Measurements from ENCODE around the gene KLC3.
A peak's percentile ranks its signal among the peaks of the same experiment; 100 is the strongest.

KLC3 gene

GRCh38 chr19:45340232-45340898, at the start of gene KLC3:
Gene KLC3 (plus strand): TSS chr19:45340750. CDS start chr19:45345542, 4,792 bp downstream.
- H3F3A ChIP-seq (ENCODE audit: insufficient read depth, low read length) = no peaks in the 10 kb centered on the region
- no peaks in the 10 kb centered on the region for H3K9me3 ChIP-seq (ENCODE audit: low read length)
- H3K9me2 ChIP-seq (ENCODE audit: low read depth, low read length) = no peaks in the 10 kb centered on the region
- H3K9ac ChIP-seq (ENCODE audit: low read length) = peak within 1 kb of the TSS; percentile 32; the same call in 1 of the 2 replicates
- H3K79me2 ChIP-seq (ENCODE audit: insufficient read depth, low read length) = no peaks in the 10 kb centered on the region
- H4K20me1 ChIP-seq (ENCODE audit: insufficient read depth, low read length) = no peaks in the 10 kb centered on the region
- H3K27me3 ChIP-seq (ENCODE audit: insufficient read depth, low read length) = peaks cover 8% of the 10 kb centered on the region; the same call in 1 of the 2 replicates
- H2AFZ ChIP-seq (ENCODE audit: low read length) = no peak within 1 kb of the TSS
- H3K36me3 ChIP-seq (ENCODE audit: insufficient read depth, low read length) = no peaks in the 10 kb centered on the region
- H3K4me2 ChIP-seq (ENCODE audit: low read length) = peak within 1 kb of the TSS; percentile 77
- TF ChIP-seq CTCF (IDR thresholded peaks at IDR 0.05; ENCODE audit: low read length) = no peak
- H3K4me3 ChIP-seq (ENCODE audit: low read depth, low read length, poor library complexity, severe bottlenecking) = peak within 1 kb of the TSS; percentile 59
- no peak within 1 kb of the TSS for H3K27ac ChIP-seq (ENCODE audit: low read depth, low read length, poor library complexity, severe bottlenecking)
- H3K4me1 ChIP-seq (ENCODE audit: insufficient read depth, low read length, severe bottlenecking) = peaks cover 23% of the 10 kb centered on the region

GRCh38 chr19:45291834-45292233, 48.7 kb upstream of the KLC3 start:
- H3K27ac ChIP-seq (ENCODE audit: low read depth, low read length, poor library complexity, severe bottlenecking) = no peak overlapping the region
- H3K4me1 ChIP-seq (ENCODE audit: insufficient read depth, low read length, severe bottlenecking) = no peaks in the 10 kb centered on the region
- no peak overlapping the region for H3K4me3 ChIP-seq (ENCODE audit: low read depth, low read length, poor library complexity, severe bottlenecking)
- H2AFZ ChIP-seq (ENCODE audit: low read length) = no peak overlapping the region
- no peaks in the 10 kb centered on the region for H3K27me3 ChIP-seq (ENCODE audit: insufficient read depth, low read length)
- H3K79me2 ChIP-seq (ENCODE audit: insufficient read depth, low read length) = no peaks in the 10 kb centered on the region
- TF ChIP-seq CTCF (IDR thresholded peaks at IDR 0.05; ENCODE audit: low read length) (no peak), EZH2 (IDR thresholded peaks at IDR 0.05; ENCODE audit: borderline replicate concordance, low read length) (no peak)
- no peaks in the 10 kb centered on the region for H3F3A ChIP-seq (ENCODE audit: insufficient read depth, low read length)
- no peaks in the 10 kb centered on the region for H4K20me1 ChIP-seq (ENCODE audit: insufficient read depth, low read length)
- H3K9me3 ChIP-seq (ENCODE audit: low read length) = no peaks in the 10 kb centered on the region
- H3K36me3 ChIP-seq (ENCODE audit: insufficient read depth, low read length) = peaks cover 14% of the 10 kb centered on the region
- no peak overlapping the region for H3K9ac ChIP-seq (ENCODE audit: low read length)
- H3K9me2 ChIP-seq (ENCODE audit: low read depth, low read length) = no peaks in the 10 kb centered on the region
- no peak overlapping the region for H3K4me2 ChIP-seq (ENCODE audit: low read length)

- Histone ChIP-seq H3K9ac (ENCODE audit: low read length) (no peak overlapping the region), H3K27ac (ENCODE audit: low read depth, low read length, poor library complexity, severe bottlenecking) (no peak overlapping the region), H3K9me2 (ENCODE audit: low read depth, low read length) (no peaks in the 10 kb centered on the region), H3K4me1 (ENCODE audit: insufficient read depth, low read length, severe bottlenecking) (no peaks in the 10 kb centered on the region), H3F3A (ENCODE audit: insufficient read depth, low read length) (no peaks in the 10 kb centered on the region), H3K79me2 (ENCODE audit: insufficient read depth, low read length) (no peaks in the 10 kb centered on the region), H3K4me3 (ENCODE audit: low read depth, low read length, poor library complexity, severe bottlenecking) (no peak overlapping the region), H3K27me3 (ENCODE audit: insufficient read depth, low read length) (no peaks in the 10 kb centered on the region), H4K20me1 (ENCODE audit: insufficient read depth, low read length) (no peaks in the 10 kb centered on the region), H3K9me3 (ENCODE audit: low read length) (no peaks in the 10 kb centered on the region), H2AFZ (ENCODE audit: low read length) (no peak overlapping the region), H3K36me3 (ENCODE audit: insufficient read depth, low read length) (peaks cover 4% of the 10 kb centered on the region; the same call in 1 of the 2 replicates), H3K4me2 (ENCODE audit: low read length) (no peak overlapping the region)
- TF ChIP-seq CTCF (IDR thresholded peaks at IDR 0.05; ENCODE audit: low read length) = no peak
- TF ChIP-seq EZH2 (IDR thresholded peaks at IDR 0.05; ENCODE audit: borderline replicate concordance, low read length) = no peak
Measured at GRCh38 chr19:45293682-45294081, 46.9 kb upstream of the KLC3 start.

Measured in OCI-LY1 (cell line).